SK-N-MC (cell line): Measurements from ENCODE around the gene ABCB10.

Experiments
- EZH2 ChIP-seq: fragments of 200-600 bp; sonication (generic); IDR thresholded peaks from one replicate; pipeline ENCODE4 v1.6.1; 2017; ENCODE audit warnings: antibody characterized with exemption
- POLR2AphosphoS5 ChIP-seq: IDR thresholded peaks from 2 replicates; pipeline ENCODE4 v1.6.1; 2012; ENCODE audit warnings: mild to moderate bottlenecking, low read depth, low read length, borderline replicate concordance

GRCh38 chr1:229509576-229509975, 48.9 kb downstream of the ABCB10 start:
- TF ChIP-seq EZH2, result no peak
- no peak for TF ChIP-seq POLR2AphosphoS5
